Subcutaneous adipose tissue (tissue), 4 donors: ENCODE measurements around the gene ZNF397. TPM values are rescaled to one million over a fixed set of nuclear protein-coding genes. Genes with fewer than 3 reads are reported as not detected.

ENCODE experiments used
- total RNA-seq, 4 donors: library from RNA; depleted of rRNA; stranded (reverse); fragments of >200 nt; gene quantifications; one replicate each; pipeline ENCODE4 v1.1.0, GENCODE V29; 2016
- TF ChIP-seq, protein P1 (sequence below): fragments of 450-650 bp; IDR thresholded peaks from one replicate; pipeline ENCODE4 v1.5.1; 2016; ENCODE audit warnings: low read depth, mild to moderate bottlenecking, control low read depth, antibody characterized with exemption, moderate library complexity

ZNF397 gene
- total RNA-seq, 4 donors from 2014 or later: 26.3 to 37.1 (median 30.5) TPM

DNA sequence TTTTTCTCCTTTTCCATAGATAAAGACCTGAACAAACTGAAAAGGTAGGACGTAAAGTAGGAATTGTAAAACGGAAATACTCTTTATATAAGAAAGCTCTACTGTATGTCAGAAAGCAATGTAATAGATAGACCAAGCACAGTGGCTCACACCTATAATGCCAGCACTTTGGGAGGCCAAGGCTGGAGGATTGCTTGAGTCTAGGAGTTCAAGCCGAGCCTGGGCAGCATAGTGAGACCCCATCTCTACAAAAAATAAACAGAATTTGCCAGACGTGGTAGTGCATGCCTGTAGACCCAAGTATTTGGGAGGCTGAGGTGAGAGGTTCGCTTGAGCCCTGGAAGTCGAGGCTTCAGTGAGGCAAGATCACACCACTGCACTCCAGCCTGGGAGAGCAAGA, 7.6 kb downstream of the ZNF397 start:
- TF ChIP-seq, protein P1, sequence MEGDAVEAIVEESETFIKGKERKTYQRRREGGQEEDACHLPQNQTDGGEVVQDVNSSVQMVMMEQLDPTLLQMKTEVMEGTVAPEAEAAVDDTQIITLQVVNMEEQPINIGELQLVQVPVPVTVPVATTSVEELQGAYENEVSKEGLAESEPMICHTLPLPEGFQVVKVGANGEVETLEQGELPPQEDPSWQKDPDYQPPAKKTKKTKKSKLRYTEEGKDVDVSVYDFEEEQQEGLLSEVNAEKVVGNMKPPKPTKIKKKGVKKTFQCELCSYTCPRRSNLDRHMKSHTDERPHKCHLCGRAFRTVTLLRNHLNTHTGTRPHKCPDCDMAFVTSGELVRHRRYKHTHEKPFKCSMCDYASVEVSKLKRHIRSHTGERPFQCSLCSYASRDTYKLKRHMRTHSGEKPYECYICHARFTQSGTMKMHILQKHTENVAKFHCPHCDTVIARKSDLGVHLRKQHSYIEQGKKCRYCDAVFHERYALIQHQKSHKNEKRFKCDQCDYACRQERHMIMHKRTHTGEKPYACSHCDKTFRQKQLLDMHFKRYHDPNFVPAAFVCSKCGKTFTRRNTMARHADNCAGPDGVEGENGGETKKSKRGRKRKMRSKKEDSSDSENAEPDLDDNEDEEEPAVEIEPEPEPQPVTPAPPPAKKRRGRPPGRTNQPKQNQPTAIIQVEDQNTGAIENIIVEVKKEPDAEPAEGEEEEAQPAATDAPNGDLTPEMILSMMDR: no peak

DNA sequence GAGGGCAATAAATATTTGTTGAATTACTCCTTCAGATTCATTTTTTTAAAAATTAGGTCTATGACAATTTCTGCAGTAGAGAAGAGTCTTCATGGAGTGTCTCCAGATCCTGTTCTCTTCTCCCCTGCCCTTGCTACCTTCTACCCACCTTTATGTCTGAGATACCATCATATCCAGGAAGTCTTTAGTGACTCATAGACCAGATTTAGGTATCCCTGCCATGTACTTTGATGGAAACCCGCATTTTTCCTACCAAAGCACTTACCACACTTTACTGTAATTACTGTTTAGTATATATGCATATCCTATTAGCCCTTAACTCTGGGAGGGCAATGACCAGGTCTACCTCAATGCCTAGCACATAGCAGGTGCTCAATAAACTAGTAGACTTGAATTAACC, 11.6 kb downstream of the ZNF397 start:
- TF ChIP-seq, protein P1: no peak

DNA sequence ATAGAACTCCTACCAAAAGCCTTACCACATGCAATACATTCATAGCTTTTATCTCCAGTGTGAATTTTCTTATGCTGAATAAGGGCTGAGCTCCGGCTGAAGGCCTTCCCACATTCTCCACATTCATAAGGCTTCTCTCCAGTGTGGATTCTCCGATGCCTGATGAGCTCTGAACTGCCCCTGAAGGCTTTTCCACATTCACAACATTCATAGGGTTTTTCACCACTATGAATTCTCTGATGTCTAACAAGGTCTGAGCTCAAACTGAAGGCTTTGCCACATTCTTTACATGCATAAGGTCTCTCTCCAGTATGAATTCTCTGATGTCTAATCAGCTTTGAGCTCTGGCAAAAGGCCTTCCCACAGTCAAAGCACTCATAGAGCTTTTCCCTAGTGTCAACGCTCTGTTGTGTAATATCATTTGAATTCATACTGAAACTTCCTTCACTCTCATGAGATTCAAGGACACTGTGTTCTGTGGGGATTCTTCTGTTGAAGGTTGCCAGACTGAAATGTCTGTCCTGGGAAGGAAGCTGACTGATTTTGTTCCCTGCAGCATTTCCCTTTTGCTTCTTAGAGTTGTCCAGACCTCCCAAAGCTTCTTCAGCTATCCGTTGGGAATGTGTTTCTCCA, 12.9 kb downstream of the ZNF397 start:
- TF ChIP-seq, protein P1: no peak

DNA sequence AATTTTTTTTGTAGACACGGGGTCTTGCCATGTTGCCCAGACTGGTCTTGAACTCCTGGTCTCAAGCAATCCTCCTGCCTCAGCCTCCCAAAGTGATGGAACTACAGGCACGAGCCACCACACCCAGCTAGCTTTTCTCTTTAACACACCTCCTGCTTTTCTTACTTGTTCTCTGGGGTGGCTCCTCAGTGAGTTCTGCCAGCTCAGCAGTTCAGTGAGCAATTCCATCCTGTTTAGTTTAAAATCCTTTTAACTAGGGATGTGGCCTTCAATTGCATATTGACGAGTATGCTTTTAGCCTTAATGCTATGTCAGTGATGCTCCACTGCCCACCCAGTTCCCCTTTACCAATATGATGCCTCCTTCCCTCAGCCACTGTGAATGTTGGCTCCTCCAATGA, 16.1 kb downstream of the ZNF397 start:
- TF ChIP-seq, protein P1: no peak

DNA sequence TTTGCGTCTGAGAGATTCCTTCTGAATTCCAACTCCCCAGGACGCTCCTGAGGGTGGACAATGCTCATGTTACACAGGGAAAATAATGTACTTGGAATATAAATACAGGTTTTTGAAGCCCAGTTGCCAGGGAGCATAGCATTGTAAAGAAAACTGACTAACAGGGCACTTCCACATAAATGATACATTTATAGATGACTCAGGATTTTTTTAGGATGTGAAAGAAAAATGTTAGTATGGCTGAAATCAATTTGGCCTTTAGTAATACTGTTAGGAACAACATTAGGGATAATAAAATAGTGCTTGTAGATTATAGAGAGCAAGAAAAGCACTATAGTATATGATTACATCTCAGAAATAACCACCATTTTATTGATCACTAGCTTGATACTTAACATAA, 23.6 kb downstream of the ZNF397 start:
- TF ChIP-seq, protein P1: no peak

DNA sequence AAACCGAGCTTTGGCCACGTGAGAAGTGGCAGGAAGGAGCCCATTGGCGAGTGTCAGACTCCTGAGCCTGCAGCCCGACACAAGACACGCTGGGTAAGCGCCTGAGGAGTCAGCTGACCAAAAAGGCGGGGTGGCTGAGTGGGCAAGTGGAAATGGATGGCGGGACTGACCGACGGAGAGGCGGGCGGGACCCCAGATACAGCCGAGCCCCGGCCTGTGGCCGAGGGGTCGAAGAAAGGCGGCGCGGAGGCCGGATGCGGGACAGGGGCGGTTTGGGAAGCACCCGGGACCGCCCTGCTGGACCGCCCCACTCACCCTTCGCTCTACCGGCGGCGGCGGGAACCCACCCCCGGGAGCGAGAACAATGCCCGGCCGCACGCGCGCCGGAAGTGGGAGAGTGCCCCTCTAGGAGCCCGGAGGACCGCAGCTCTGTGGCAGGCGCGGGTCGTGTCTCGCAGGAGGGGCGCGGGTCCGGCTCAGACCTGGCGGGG, 26.4 kb downstream of the ZNF397 start:
- TF ChIP-seq, protein P1: no peak

DNA sequence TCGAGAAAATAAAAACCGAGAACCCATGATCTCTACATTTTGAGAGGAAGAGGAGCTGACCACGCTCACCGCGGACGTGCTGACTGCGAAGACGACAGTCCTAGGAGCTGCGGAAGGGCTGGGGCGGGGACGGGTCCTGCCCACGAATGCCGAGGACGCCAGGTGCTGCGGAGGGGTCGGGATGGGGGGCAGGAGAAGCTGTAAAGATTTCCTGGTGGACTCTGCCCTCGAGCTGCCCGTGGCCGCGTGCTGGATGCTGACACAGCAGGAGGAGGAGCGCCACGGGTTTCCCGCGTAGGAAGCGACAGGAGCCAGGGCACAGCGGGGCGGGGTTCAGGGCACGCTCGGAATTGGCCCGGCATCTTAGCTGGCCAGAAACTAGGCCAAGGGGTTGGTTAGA, 27.0 kb downstream of the ZNF397 start:
- TF ChIP-seq, protein P1: no peak
